Sigmoid colon (tissue), 4 donors: ENCODE measurements around the gene TMEM43.

ENCODE experiments used
- CTCF ChIP-seq, 4 experiments: fragments of 450-650 bp in 3 of 4; fragments of 200-600 bp in 1 of 4; IDR thresholded peaks; one replicate each; pipeline ENCODE4 v1.5.1; 2016 to 2019; ENCODE audit warnings: antibody characterized with exemption in 4 of 4, mild to moderate bottlenecking in 3 of 4, moderate library complexity in 2 of 4
- POLR2A ChIP-seq, 2 donors: fragments of 450-650 bp; IDR thresholded peaks; one replicate each; pipeline ENCODE4 v1.6.1; 2016; ENCODE audit warnings: antibody characterized with exemption in 2 of 2, mild to moderate bottlenecking in 2 of 2, moderate library complexity in 2 of 2
- POLR2AphosphoS5 ChIP-seq, 4 donors: sonication (generic); formaldehyde crosslinking; IDR thresholded peaks; one replicate each; pipeline ENCODE4 v1.6.1; 2017; ENCODE audit warnings: antibody characterized with exemption in 4 of 4

DNA sequence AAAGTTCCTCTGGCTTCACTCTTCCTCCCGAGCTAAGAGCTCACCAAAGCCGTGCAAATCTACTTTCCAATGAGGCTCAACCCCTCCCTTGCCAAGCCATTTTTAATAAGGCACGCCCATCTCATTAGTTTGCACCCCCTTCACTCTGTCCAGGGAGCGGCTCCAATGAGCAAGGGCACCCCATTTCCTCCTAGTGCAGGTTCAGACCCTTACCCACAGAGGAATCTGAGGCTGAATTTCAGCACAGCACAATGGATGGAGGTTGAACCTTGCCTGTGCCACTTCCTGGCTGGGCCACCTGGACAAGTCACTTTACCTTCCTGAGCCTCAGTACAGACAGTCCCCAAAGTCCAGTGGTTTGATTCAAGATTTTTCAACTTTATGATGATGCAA, 28.1 kb downstream of the TMEM43 start:
- no peak for TF ChIP-seq POLR2A (IDR thresholded peaks at IDR 0.05)
- TF ChIP-seq POLR2AphosphoS5 (IDR thresholded peaks at IDR 0.05), result no peak
- no peak for TF ChIP-seq CTCF (IDR thresholded peaks at IDR 0.05)
